HG03457 (cell line): ENCODE data around the gene STEAP2.

ENCODE experiments used
- ATAC-seq: cut with Tn5 transposase; IDR thresholded peaks from one replicate; pipeline ENCODE4 v1.9.1; 2021; ENCODE audit warnings: moderate number of reproducible peaks; ENCODE audit not compliant: unreplicated experiment

The STEAP2 gene

GRCh38 chr7:90267263-90267858 lies 55.8 kb downstream of the STEAP2 start:
- no peak for ATAC-seq

- ATAC-seq, result no peak
Measured at GRCh38 chr7:90269163-90269562, 57.6 kb downstream of the STEAP2 start.

- no peak for ATAC-seq
Measured at GRCh38 chr7:90270431-90271178, 59.1 kb downstream of the STEAP2 start.

- no peak for ATAC-seq
Measured at GRCh38 chr7:90271753-90272152, 60.2 kb downstream of the STEAP2 start.

GRCh38 chr7:90272242-90272641 lies 60.7 kb downstream of the STEAP2 start:
- no peak for ATAC-seq

- no peak for ATAC-seq
Measured at GRCh38 chr7:90274161-90274560, 62.6 kb downstream of the STEAP2 start.

GRCh38 chr7:90276033-90276728 lies 64.6 kb downstream of the STEAP2 start:
- ATAC-seq, result no peak
